Activated CD4-positive, CD25-positive, alpha-beta regulatory T cell treated with anti-CD3 and anti-CD28 coated beads, Interleukin-2, amount 50 U/mL, for 24 hours (primary cell): ENCODE measurements around the gene TEX19.
"Not testable (repeated sequence)": the region's sequence is repeated elsewhere in the genome, so short reads cannot be mapped to it uniquely, and the experiment has no call there.

Source experiments
- ATAC-seq, 2 donors: fragments of 150-1000 bp; cut with Tn5 transposase; one replicate each; pipeline ENCODE4 v1.10.0; 2021; ENCODE audit warnings: mild to moderate bottlenecking in 1 of 2, moderate library complexity in 1 of 2

Gene TEX19

DNA sequence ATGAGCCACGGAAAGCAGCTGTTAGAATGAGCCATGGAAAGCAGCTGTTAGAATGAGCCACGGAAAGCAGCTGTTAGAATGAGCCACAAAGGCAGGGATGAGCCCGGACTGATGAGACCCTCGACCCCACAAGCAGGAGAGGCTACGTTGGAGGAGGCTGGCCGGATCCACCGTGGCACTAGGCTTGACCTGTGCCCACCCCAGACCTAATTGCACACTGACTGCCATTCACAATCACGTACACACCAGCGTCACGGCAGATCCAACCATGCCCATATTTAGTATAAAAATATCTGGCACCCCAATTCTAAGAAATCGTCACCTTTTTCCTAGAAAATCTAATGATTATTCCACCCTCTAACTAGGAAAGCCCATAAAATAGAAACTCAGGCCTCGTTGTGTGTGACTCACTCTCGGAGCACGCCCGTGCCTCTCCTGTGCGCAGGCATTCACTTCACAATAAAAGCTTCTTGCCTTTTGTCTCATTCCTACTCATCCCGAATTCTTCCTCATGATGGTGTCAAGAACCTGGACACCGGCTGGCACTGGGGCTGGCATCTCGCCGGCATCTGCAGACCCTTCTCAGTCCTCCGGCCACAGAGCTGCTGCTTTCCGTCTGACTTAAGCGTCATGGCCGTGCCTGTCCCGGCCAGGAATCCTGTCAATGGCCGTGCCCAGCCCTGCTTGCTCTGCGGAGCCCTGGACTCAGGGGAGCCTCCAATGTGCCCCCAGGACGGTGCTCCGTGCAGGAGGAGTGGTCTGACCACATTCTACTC, 20.0 kb upstream of the TEX19 start:
- peak in 1 of 2 donors; percentile 64 for ATAC-seq

DNA sequence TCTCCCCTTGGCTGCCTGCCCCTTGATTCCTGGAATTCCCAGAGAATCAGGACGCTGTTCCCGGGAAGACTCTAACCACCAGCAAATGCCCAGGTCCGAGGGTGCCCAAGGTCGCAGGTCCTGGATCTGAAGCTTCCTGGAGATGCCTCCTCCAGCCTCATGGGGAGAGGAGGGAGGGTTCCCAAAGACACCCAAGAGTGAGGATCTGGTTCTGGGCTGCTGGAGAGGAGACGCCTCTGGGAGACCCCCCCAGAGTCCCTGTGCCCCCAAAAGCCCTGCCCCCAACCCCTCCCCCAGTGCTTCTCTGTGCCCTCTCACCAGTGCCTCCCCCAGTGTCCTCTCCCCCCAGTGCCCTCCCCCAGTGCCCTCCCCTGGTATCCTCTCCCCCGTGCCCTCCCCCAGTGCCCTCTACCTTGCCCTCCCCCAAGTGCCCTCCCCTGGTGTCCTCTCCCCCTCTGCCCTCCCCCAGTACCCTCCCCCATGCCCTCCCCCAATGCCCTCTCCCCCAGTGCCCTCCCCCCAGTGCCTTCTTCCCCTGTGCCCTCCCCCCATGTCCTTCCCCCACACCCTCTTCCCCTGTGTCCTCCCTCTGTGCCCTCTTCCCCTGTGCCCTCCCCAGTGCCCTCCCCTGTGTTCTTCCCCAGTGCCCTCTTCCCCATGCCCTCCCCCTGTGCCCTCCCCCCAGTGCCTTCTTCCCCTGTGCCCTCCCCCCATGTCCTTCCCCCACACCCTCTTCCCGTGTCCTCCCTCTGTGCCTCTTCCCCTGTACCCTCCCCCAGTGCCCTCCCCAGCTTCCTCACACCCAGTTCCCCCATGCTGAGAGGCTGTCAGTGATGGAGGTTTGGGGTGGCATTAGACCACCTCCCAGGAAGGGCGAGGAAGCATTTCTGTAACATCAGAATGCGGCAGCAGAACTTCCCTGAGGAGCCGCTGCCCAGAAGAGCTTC, 19.1 kb upstream of the TEX19 start:
- no peak for ATAC-seq

DNA sequence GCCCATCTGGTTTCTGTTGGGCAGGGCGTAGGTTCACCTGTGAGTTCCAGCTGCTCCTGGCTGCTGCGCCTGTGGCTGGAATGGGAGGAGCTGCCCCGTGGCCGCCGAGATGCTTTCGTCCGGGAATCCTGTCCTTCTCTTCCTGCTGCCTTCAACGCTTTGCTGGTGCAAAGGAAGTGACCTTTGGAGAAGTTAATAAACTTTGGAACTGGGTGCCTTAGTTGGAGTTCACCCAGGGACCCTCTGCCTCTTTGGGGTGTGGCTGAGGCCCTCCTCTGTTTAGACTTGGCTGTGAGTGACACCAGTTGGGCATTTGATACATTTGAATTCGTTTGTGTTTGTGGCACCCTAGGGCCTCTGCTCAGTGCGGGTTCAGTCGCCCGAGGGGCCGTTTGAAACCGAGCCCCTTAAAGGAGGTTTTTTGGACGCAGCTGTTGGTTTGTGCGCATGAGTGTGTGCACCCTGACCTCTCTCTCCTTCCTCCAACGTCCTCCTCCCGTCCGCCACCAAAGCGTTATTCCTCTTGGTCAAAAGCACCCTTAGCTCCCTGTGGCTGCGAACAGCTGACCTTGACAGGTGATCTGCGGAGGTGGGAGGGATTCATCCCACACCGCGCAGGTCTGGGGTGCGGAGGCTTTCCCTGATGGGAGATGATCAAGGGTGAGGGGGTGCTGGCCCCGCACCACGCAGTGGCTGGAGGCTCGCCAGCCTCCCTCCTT, 16.5 kb upstream of the TEX19 start:
- ATAC-seq = no peak

DNA sequence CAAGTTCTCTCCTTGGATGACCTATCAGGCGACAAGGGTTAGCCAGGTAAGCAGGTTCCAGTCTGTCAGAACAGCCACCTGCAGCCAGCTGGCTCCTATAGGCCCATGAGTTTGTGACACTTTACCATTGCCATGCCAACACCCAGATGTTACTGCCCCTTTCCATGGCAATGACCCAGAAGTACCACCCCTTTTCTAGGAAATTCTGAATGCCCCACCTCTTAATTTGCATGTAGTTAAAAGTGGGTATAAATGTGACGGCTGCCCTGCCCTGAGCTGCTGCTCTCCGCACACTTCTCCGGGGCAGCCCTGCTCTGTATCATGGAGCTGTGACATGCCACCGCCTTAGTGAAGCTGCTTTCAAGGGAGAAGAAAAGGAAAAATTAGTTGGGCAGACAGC, 15.5 kb upstream of the TEX19 start:
- no peak for ATAC-seq

GRCh38 chr17:82344175-82344907, 14.7 kb upstream of the TEX19 start:
- no peak for ATAC-seq

- ATAC-seq = no peak
Measured at GRCh38 chr17:82345151-82345976, 13.7 kb upstream of the TEX19 start.

GRCh38 chr17:82346342-82347300, 12.4 kb upstream of the TEX19 start:
- no peak for ATAC-seq

GRCh38 chr17:82347994-82348393, 11.1 kb upstream of the TEX19 start:
- not testable (repeated sequence) for ATAC-seq

DNA sequence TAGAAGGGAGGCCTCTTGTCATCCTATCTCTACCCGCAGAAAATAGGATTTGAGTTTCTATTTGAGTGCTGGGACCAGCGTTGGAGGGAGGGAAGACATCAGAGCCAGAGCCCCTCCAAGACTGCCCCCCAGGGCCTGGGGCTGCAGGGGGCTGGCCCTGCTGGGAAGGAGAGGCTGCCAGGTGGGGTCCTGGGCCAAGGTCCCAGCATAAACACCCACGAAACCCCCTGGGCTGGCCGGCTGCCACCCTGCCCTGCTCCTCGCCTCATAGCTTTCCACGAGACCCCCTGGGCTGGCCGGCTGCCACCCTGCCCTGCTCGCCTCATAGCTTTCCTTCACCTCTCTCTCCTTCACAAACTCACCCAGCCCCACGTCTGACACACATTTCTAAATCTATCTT, 10.6 kb upstream of the TEX19 start:
- no peak for ATAC-seq

GRCh38 chr17:82348866-82349265, 10.2 kb upstream of the TEX19 start:
- no peak for ATAC-seq

- no peak for ATAC-seq
Measured at GRCh38 chr17:82349287-82349701, 9.8 kb upstream of the TEX19 start.

DNA sequence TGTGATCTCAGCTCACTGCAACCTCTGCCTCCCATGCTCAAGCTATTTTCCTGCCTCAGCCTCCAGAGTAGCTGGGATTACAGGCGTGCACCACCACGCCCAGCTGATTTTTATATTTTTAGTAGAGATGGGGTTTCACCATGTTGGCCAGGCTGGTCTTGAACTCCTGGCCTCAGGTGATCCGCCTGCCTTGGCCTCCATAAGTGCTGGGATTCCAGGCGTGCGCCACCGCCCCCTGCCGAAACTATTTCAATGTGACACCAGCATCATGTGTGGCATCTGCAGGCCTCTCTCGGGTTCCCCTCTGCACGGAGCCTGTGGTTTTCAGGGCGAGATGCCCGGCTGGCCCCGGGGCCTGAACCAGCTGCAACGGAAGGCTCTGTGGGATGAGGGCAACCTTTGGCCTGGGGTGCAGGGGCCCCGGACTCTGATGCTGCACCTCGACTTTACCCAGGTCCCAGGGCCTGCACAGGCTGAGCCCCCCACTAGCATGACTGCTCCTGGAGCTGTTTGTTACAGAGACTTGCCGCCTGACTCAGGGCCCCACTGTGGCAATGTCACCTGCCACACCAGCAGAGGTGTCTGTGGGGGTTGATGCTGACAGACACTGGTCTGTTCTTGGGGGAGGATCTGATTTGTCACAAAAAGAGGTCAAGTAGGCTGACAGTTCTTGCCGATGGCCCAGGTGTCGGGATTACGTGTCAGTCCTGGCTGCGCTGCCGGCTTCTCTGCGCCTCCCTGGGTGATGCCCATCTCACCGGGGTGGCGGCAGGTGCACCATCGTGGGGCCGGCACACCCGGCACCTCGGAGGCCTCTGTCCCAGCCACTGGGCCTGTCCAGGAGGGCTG, 8.6 kb upstream of the TEX19 start:
- ATAC-seq = peak in 1 of 2 donors; percentile 34

DNA sequence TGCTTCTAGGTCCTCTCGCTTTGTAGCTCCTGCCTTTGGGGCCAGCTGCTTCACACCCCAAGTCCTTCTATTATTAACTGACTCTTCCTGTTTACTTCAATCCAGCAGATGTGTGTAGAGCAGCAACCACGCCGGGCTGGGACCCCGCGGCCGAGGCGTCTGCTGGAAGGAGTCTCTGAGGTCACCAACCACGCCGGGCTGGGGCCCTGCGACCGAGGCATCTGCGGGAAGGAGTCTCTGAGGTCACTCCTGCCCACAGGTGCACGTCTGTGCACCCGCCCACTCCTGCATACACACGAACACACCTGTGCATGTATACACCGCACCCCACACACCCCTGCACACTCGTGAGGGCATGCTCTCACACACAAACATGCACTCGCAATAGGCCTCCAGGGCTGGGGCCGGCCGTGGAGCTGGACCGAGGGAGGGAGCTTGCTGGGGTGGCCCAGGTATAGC, 7.8 kb upstream of the TEX19 start:
- no peak for ATAC-seq

DNA sequence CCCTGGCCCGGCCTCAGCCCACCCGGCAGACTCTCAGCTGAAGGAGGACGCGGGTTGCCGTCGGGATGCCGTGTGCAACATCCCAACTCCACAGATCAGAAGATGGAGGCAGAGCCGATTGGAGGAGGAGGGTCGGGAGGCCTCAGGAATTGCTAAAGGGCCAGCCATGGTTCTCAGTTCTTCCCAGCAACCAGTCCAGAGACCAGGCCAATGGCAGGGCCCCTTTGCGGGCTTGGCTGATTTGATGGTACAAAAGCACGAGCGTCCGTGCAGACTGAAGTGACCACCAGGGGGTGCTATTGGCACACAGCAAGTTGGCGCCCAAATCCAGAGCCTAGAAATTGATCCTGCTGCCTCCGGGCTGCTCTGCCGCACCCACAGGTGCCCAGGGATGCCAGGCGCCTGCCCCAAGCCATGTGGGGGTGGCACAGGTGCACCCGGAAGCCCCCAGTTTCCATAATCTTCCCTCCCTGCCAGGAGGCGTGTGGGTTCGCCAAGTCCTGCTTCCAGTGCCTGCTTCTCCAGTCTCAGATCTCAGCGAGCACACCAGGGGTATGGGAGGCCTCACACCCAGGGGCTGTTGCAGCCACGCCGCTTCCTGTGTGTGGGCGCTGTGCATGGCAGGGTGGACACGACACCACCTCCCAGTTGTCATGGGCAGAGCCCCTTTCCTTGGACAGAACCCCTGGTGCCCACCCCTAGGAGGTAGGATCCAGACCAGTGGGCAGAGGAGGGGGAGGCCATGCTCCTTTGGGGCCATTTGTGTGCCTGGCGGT, 7.1 kb upstream of the TEX19 start:
- peak; percentile 85 to 88 for ATAC-seq

GRCh38 chr17:82353484-82353883, 5.6 kb upstream of the TEX19 start:
- no peak for ATAC-seq

- no peak for ATAC-seq
Measured at GRCh38 chr17:82354804-82355308, 4.2 kb upstream of the TEX19 start.

GRCh38 chr17:82355770-82356427, 3.1 kb upstream of the TEX19 start:
- no peak for ATAC-seq
